ENCODE measurements around the gene CD3E. TPM values are rescaled to one million over a fixed set of nuclear protein-coding genes. Genes with fewer than 3 reads are reported as not detected.
A peak's percentile ranks its signal among the peaks of the same experiment; 100 is the strongest.

Gene CD3E
- polyA plus RNA-seq, 1 donor from 2014 or later, result 31.4 TPM

DNA sequence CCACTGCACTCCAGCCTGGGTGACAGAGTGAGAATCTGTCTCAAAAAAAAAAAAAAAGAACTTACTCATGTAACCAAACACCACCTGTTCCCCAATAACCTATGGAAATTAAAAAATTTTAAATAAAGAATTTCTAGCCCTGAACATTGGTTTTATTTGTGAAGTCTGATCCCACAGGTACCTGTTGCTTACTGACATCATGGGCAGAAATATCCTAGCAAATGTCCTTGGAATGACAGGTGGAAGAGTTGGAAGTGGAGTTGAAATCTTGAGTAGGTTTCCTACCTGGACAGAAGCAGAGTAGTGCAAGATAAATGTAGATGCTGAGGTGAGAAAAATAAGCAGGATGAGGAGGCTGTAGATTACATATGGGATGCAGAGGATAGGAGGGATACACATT lies 20.8 kb downstream of the CD3E start:
- H3K4me1 Mint-ChIP-seq, result peaks cover 14 to 26% (median 18%) of the 10 kb centered on the region in 3 donors
- H3K36me3 Mint-ChIP-seq, result no peaks in the 10 kb centered on the region
- no peak overlapping the region for H3K27ac Mint-ChIP-seq
- no peaks in the 10 kb centered on the region for H3K9me3 Mint-ChIP-seq
- H3K27me3 Mint-ChIP-seq, result no peaks in the 10 kb centered on the region
- H3K4me3 Mint-ChIP-seq, result no peak overlapping the region

DNA sequence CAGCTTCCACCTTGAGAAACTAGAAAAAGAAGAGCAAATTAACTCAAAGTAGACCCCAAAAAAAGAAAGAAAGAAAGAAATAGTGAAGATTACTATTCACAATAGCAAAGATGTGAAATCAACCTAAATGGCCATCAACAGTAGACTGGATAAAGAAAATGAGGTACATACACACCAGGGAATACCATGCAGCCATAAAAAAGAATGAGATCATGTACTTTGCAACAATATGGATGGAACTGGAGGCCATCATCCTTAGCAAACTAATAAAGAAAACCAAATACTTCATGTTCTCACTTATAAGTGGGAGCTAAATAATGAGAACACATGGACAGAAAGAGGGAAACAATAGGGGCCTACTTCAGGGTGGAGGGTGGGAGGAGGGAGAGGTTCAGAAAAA lies 24.2 kb downstream of the CD3E start:
- H3K4me1 Mint-ChIP-seq, result peaks cover 0 to 4% (median 0%) of the 10 kb centered on the region in 3 donors
- H3K27me3 Mint-ChIP-seq, result no peaks in the 10 kb centered on the region
- no peaks in the 10 kb centered on the region for H3K9me3 Mint-ChIP-seq
- H3K27ac Mint-ChIP-seq, result no peak overlapping the region
- H3K4me3 Mint-ChIP-seq, result no peak overlapping the region
- no peaks in the 10 kb centered on the region for H3K36me3 Mint-ChIP-seq

DNA sequence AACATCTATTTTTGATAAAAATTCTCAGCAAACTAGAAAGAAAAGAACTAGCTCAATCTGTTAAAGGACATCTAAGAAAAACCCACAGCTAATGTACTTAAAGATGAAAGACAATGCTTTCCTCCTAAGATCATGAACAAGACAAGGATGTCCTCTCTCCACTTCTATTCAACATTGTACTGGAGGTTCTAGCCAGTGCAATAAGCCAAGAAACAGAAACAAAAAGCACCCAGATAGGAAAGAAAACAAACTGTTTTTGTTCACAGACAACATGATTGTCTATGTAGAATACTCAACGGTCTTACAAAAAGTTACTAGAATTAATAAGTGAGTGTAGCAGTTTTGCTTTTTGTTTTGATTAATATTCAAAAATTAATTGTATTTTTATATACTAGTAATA lies 30.2 kb downstream of the CD3E start:
- no peak overlapping the region for H3K27ac Mint-ChIP-seq
- H3K27me3 Mint-ChIP-seq, result no peaks in the 10 kb centered on the region
- peaks cover 0 to 9% (median 8%) of the 10 kb centered on the region in 3 donors for H3K4me1 Mint-ChIP-seq
- no peaks in the 10 kb centered on the region for H3K36me3 Mint-ChIP-seq
- no peak overlapping the region for H3K4me3 Mint-ChIP-seq
- no peaks in the 10 kb centered on the region for H3K9me3 Mint-ChIP-seq

DNA sequence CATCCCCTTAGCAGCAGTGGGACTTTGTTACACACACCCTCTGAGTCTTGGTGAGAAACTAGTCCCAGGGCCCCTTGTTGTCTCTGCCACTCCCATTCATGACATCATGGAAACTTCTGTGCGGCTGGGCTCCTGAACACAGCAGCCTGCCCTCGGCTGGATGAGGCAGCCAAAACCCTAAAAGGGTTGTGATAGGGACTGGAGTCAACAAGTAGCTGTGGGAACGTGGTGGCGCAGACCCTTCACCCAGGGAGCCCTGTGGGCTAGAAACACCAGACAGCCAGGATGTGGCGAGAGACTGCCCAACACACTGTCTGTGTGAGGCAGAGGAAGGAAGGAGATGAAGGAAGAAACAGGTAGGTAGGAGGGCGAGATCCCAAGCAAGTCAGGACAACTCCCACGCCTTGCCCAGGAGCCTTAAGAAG lies 34.1 kb downstream of the CD3E start:
- Mint-ChIP-seq H3K9me3 (no peaks in the 10 kb centered on the region), H3K36me3 (no peaks in the 10 kb centered on the region), H3K27me3 (no peaks in the 10 kb centered on the region), H3K27ac (peak overlapping the region; percentile 7 to 95 (median 80)), H3K4me1 (peaks cover 0 to 12% (median 9%) of the 10 kb centered on the region in 3 donors), H3K4me3 (peak overlapping the region in 3 of 4 donors; percentile 25 to 81 (median 62))

DNA sequence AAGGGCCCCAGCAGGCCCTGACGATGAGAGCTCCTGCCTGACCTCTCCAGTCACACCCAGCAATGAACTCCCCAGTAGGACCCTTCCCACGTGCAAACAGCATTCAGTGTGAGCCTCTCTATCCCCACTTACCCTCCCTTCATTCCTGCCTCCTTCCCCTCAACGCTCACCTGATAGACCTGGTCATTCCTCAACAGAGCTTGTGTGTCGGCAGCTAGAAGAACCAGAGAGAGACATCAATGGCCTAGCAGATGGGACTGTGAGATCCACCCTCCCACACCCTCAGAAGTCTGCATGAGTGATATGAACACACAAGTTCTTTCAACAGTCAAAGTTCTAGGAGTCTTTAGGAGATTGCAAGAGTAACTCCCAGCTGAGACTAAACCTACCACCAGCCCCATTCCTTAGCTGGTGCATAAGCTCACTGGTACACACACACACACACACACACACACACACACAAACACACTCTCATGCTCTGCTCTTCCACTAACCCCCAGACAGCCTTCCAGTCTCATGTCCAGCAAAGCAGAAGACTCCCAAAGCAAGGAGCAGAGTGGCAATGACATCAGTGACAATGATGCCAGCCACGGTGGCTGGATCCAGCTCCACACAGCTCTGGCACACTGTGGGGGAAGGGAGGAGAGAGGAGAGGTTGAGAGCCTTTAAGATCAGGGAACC lies 34.9 kb downstream of the CD3E start:
- Mint-ChIP-seq H3K27ac (peak overlapping the region in 2 of 3 donors; percentile 80 to 95), H3K9me3 (no peaks in the 10 kb centered on the region), H3K27me3 (no peaks in the 10 kb centered on the region), H3K4me3 (peak overlapping the region in 2 of 4 donors; percentile 55 to 81), H3K36me3 (no peaks in the 10 kb centered on the region), H3K4me1 (peaks cover 0 to 12% (median 9%) of the 10 kb centered on the region in 3 donors)

GRCh38 chr11:118340449-118340848 lies 35.9 kb downstream of the CD3E start:
- Mint-ChIP-seq H3K9me3 (no peaks in the 10 kb centered on the region), H3K27me3 (peaks cover under 1% of the 10 kb centered on the region), H3K27ac (no peak overlapping the region), H3K36me3 (no peaks in the 10 kb centered on the region), H3K4me1 (peaks cover 0 to 14% (median 10%) of the 10 kb centered on the region in 3 donors), H3K4me3 (peak overlapping the region in 2 of 4 donors; percentile 1 to 55)

DNA sequence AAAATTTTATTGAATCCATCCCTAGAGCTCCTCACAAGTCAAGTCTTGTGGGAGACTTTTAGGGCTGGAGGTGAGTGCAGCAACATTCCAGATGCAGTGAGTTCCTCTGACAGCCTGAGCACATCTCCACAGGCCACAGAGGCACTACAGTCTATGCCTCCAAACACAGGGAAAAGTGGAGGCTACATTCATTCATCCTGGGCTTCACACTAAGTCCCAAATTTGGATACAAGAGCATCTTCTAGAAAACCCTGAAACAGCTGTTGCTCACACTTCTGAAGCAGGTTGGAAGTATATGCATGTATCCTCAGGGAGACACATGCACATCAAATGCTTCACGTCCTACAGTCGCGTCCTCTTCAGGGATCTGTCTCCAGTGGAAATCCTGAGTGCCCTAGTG lies 36.7 kb downstream of the CD3E start:
- Mint-ChIP-seq H3K36me3 (no peaks in the 10 kb centered on the region), H3K4me3 (peak overlapping the region in 2 of 4 donors; percentile 71 to 84), H3K27ac (peak overlapping the region in 1 of 3 donors; percentile 48), H3K4me1 (peaks cover 0 to 14% (median 10%) of the 10 kb centered on the region in 3 donors), H3K9me3 (no peaks in the 10 kb centered on the region), H3K27me3 (peaks cover 3% of the 10 kb centered on the region)

- Mint-ChIP-seq H3K4me3 (peak overlapping the region in 3 of 4 donors; percentile 29 to 84 (median 71)), H3K27ac (peak overlapping the region in 2 of 3 donors; percentile 31 to 48), H3K9me3 (no peaks in the 10 kb centered on the region), H3K36me3 (no peaks in the 10 kb centered on the region), H3K4me1 (peaks cover 0 to 14% (median 10%) of the 10 kb centered on the region in 3 donors), H3K27me3 (peaks cover 3% of the 10 kb centered on the region)
These were observed 37.4 kb downstream of the CD3E start for GRCh38 chr11:118341815-118342489.

- no peaks in the 10 kb centered on the region for H3K36me3 Mint-ChIP-seq
- H3K9me3 Mint-ChIP-seq, result no peaks in the 10 kb centered on the region
- H3K4me1 Mint-ChIP-seq, result peaks cover 0 to 14% (median 10%) of the 10 kb centered on the region in 3 donors
- peak within 1 kb of the TSS in 3 of 4 donors; percentile 59 to 84 (median 71) for H3K4me3 Mint-ChIP-seq
- H3K27me3 Mint-ChIP-seq, result peaks cover 5% of the 10 kb centered on the region
- H3K27ac Mint-ChIP-seq, result peak within 1 kb of the TSS in 2 of 3 donors; percentile 31 to 48
These were observed 38.1 kb downstream of the CD3E start, which contains the start of gene CD3D for GRCh38 chr11:118342503-118343161. Gene CD3D (minus strand): TSS chr11:118342705. CDS start chr11:118342607, 98 bp downstream.

DNA sequence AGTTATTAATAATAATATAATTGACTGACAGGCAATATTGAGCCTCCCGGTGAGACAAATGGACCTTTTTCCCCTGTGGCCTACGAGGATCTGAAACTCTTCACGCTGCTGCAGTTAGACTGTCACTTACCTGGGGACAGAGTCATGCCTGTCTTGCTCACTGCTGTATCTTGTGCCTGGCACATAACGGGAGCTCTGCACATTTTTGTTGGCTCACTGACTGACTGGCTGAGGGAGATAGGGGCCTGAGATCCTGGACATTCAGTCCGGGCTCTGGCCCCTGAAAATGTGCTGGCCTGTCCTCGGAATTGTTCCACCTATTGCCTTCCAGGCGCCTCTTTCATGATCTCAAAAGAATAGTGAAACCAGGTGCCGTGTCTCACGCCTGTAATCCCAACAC lies 38.7 kb downstream of the CD3E start:
- H3K27ac Mint-ChIP-seq, result no peak overlapping the region
- H3K4me1 Mint-ChIP-seq, result peaks cover 0 to 14% (median 7%) of the 10 kb centered on the region in 3 donors
- peaks cover 5% of the 10 kb centered on the region for H3K27me3 Mint-ChIP-seq
- H3K4me3 Mint-ChIP-seq, result peak overlapping the region in 1 of 4 donors; percentile 59
- no peaks in the 10 kb centered on the region for H3K9me3 Mint-ChIP-seq
- no peaks in the 10 kb centered on the region for H3K36me3 Mint-ChIP-seq

- peak within 1 kb of the TSS in 3 of 4 donors; percentile 59 to 70 (median 68) for H3K4me3 Mint-ChIP-seq
- H3K27me3 Mint-ChIP-seq, result peaks cover 5% of the 10 kb centered on the region
- H3K27ac Mint-ChIP-seq, result peak within 1 kb of the TSS in 2 of 3 donors; percentile 1 to 15
- H3K9me3 Mint-ChIP-seq, result no peaks in the 10 kb centered on the region
- H3K4me1 Mint-ChIP-seq, result peaks cover 0 to 7% (median 1%) of the 10 kb centered on the region in 3 donors
- peaks cover 2% of the 10 kb centered on the region for H3K36me3 Mint-ChIP-seq
These were observed 39.5 kb downstream of the CD3E start, which contains the start of gene CD3G for GRCh38 chr11:118343981-118344515. Gene CD3G (plus strand): TSS chr11:118344344. CDS start chr11:118344424, 80 bp downstream.

GRCh38 chr11:118349475-118349874 lies 44.9 kb downstream of the CD3E start:
- no peaks in the 10 kb centered on the region for H3K9me3 Mint-ChIP-seq
- H3K4me1 Mint-ChIP-seq, result peaks cover 0 to 8% (median 4%) of the 10 kb centered on the region in 3 donors
- H3K27ac Mint-ChIP-seq, result no peak overlapping the region
- H3K27me3 Mint-ChIP-seq, result peaks cover 9% of the 10 kb centered on the region
- H3K4me3 Mint-ChIP-seq, result no peak overlapping the region
- H3K36me3 Mint-ChIP-seq, result peaks cover 2% of the 10 kb centered on the region

GRCh38 chr11:118353084-118353710 lies 48.7 kb downstream of the CD3E start:
- Mint-ChIP-seq H3K36me3 (peaks cover 2% of the 10 kb centered on the region), H3K4me1 (peaks cover 0 to 6% (median 2%) of the 10 kb centered on the region in 3 donors)

DNA sequence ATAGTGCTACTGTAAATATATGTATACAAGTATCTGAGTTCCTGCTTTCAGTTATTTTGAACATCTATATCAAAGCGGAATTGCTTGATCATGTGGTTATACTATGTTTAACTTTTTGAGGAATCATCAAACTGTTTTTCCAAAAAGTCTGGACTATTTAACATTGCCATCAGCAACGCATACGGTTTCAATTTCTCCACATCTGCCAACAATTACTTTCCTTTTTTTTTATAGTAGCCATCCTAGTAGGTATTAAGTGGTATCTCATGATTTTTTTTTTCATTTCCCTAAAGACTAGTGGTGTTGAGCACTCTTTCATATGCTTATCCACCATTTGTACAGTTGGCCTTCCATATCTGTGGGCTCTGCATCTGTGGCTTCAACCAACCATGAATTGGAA lies 53.5 kb downstream of the CD3E start:
- peaks cover 0 to 3% (median 0%) of the 10 kb centered on the region in 3 donors for H3K9me3 Mint-ChIP-seq
- peak overlapping the region in 1 of 4 donors; percentile 96 for H3K4me3 Mint-ChIP-seq
- peaks cover 5% of the 10 kb centered on the region for H3K36me3 Mint-ChIP-seq
- H3K27ac Mint-ChIP-seq, result peak overlapping the region in 1 of 3 donors; percentile 98
- H3K27me3 Mint-ChIP-seq, result no peaks in the 10 kb centered on the region
- peaks cover 23 to 32% (median 32%) of the 10 kb centered on the region in 3 donors for H3K4me1 Mint-ChIP-seq

More at GRCh38 chr11:118353084-118353710, 48.7 kb downstream of the CD3E start:
- Mint-ChIP-seq H3K27ac (peak overlapping the region in 2 of 3 donors; percentile 14 to 73), H3K27me3 (peaks cover 4% of the 10 kb centered on the region), H3K4me3 (no peak overlapping the region), H3K9me3 (no peaks in the 10 kb centered on the region)

Measured in IgD-negative memory B cell (primary cell).